Neuronal stem cell (in vitro differentiated cells): ENCODE measurements around the gene GPATCH2L.

ENCODE experiments used
- DNase-seq: peaks from one replicate; pipeline ENCODE4 v3.0.0-alpha.2; 2013; ENCODE audit warnings: low spot score
- H2AFZ ChIP-seq: one replicate; pipeline ENCODE4 v1.6.1; 2013; ENCODE audit warnings: mild to moderate bottlenecking, low read length, inconsistent platforms
- H2AK5ac ChIP-seq: 2 replicates; pipeline ENCODE4 v1.6.1; 2013; ENCODE audit warnings: low read depth, mild to moderate bottlenecking, inconsistent platforms, low read length, moderate library complexity, mixed read lengths
- H2BK120ac ChIP-seq: 2 replicates; pipeline ENCODE4 v1.6.1; 2013; ENCODE audit warnings: low read depth, mild to moderate bottlenecking, inconsistent platforms, low read length, moderate library complexity, mixed read lengths
- H2BK12ac ChIP-seq: one replicate; pipeline ENCODE4 v1.6.1; 2013; ENCODE audit warnings: low read length, inconsistent platforms
- H2BK15ac ChIP-seq: 2 replicates; pipeline ENCODE4 v1.6.1; 2013; ENCODE audit warnings: mild to moderate bottlenecking, low read length, inconsistent platforms, mixed read lengths
- H2BK5ac ChIP-seq: one replicate; pipeline ENCODE4 v1.6.1; 2013; ENCODE audit warnings: inconsistent platforms, mild to moderate bottlenecking, low read length, moderate library complexity
- H3K14ac ChIP-seq: one replicate; pipeline ENCODE4 v1.6.1; 2013; ENCODE audit warnings: low read length, inconsistent platforms
- H3K18ac ChIP-seq: 2 replicates; pipeline ENCODE4 v1.6.1; 2013; ENCODE audit warnings: low read length, inconsistent platforms
- H3K23ac ChIP-seq: 2 replicates; pipeline ENCODE4 v1.6.1; 2013; ENCODE audit warnings: low read depth, mild to moderate bottlenecking, mixed read lengths, low read length, inconsistent platforms; ENCODE audit not compliant: poor library complexity
- H3K27ac ChIP-seq: replicated peaks from 3 replicates; pipeline ENCODE4 v1.5.1; 2013; ENCODE audit warnings: low read length, inconsistent platforms
- H3K27me3 ChIP-seq, 3 experiments: 2 replicates each; pipeline ENCODE4 v1.6.1; 2013; ENCODE audit warnings: low read length in 3 of 3, mild to moderate bottlenecking in 2 of 3, inconsistent platforms in 1 of 3, low read depth in 1 of 3, mixed read lengths in 1 of 3, moderate library complexity in 1 of 3; ENCODE audit not compliant: control insufficient read depth in 3 of 3, insufficient read depth in 3 of 3
- H3K36me3 ChIP-seq, 2 donors: replicated peaks in 1 of 2; 2 replicates each; pipeline ENCODE4 v1.6.1; 2013; ENCODE audit warnings: low read length in 2 of 2; ENCODE audit not compliant: control insufficient read depth in 2 of 2, insufficient read depth in 2 of 2
- H3K4ac ChIP-seq: 2 replicates; pipeline ENCODE4 v1.6.1; 2013; ENCODE audit warnings: inconsistent platforms, mild to moderate bottlenecking, low read length, moderate library complexity
- H3K4me1 ChIP-seq, 2 donors: 1 replicate in 1 of 2; 2 replicates in 1 of 2; pipeline ENCODE4 v1.6.1; 2013; ENCODE audit warnings: low read length in 2 of 2, low read depth in 1 of 2; ENCODE audit not compliant: control insufficient read depth in 2 of 2, insufficient read depth in 1 of 2
- H3K4me2 ChIP-seq: one replicate; pipeline ENCODE4 v1.6.1; 2013; ENCODE audit warnings: mild to moderate bottlenecking, low read length, inconsistent platforms; ENCODE audit not compliant: insufficient read depth, poor library complexity, severe bottlenecking
- H3K4me3 ChIP-seq, 2 donors: 2 replicates each; pipeline ENCODE4 v1.5.1; 2013; ENCODE audit warnings: low read length in 2 of 2, mild to moderate bottlenecking in 2 of 2, inconsistent platforms in 1 of 2, moderate library complexity in 1 of 2
- H3K79me1 ChIP-seq: one replicate; pipeline ENCODE4 v1.6.1; 2013; ENCODE audit warnings: low read depth, mild to moderate bottlenecking, inconsistent platforms, low read length, moderate library complexity
- H3K9ac ChIP-seq: one replicate; pipeline ENCODE4 v1.6.1; 2013; ENCODE audit warnings: mild to moderate bottlenecking, low read depth, low read length, inconsistent platforms; ENCODE audit not compliant: poor library complexity
- H3K9me3 ChIP-seq, 2 donors: replicated peaks in 1 of 2; 2 replicates each; pipeline versions ENCODE3 to v1.6.1; 2013; ENCODE audit warnings: low read length in 2 of 2, mild to moderate bottlenecking in 2 of 2, inconsistent platforms in 1 of 2, low read depth in 1 of 2, mixed read lengths in 1 of 2, moderate library complexity in 1 of 2; ENCODE audit not compliant: control insufficient read depth in 2 of 2, insufficient read depth in 1 of 2
- H4K8ac ChIP-seq: one replicate; pipeline ENCODE4 v1.6.1; 2013; ENCODE audit warnings: low read depth, mild to moderate bottlenecking, inconsistent platforms, low read length, moderate library complexity
- H4K91ac ChIP-seq: one replicate; pipeline ENCODE4 v1.6.1; 2013; ENCODE audit warnings: low read length, low read depth, mild to moderate bottlenecking, inconsistent platforms; ENCODE audit not compliant: poor library complexity
- WGBS, 2 donors: extraction: QIAGEN DNeasy Blood & Tissue Kit; methylation state at CpG; one replicate each; pipeline ENCODE4 v1.1.7; 2013; ENCODE audit warnings: missing lambda C conversion rate in 2 of 2, mixed read lengths in 1 of 2; ENCODE audit not compliant: insufficient read length in 2 of 2, insufficient replicate concordance in 1 of 2; ENCODE audit errors: extremely low coverage in 2 of 2; 5-methylcytosine and 5-hydroxymethylcytosine counted together

The GPATCH2L gene

GRCh38 chr14:76219873-76220272, 68.2 kb downstream of the GPATCH2L start:
- no peak overlapping the region for H3K14ac ChIP-seq
- H3K27me3 ChIP-seq: no peaks in the 10 kb centered on the region
- H3K23ac ChIP-seq: no peak overlapping the region
- H3K9me3 ChIP-seq: peaks cover 0 to 5% of the 10 kb centered on the region in 2 donors
- no peaks in the 10 kb centered on the region for H3K79me1 ChIP-seq
- no peak overlapping the region for H3K18ac ChIP-seq
- H2BK5ac ChIP-seq: no peak overlapping the region
- DNase-seq: no peak
- no peaks in the 10 kb centered on the region for H3K36me3 ChIP-seq
- no peak overlapping the region for H2AFZ ChIP-seq
- WGBS, 2 donors: no CpG with 5 or more reads among the region's 3 CpGs
- no peak overlapping the region for H2AK5ac ChIP-seq
- H4K91ac ChIP-seq: no peak overlapping the region
- no peak overlapping the region for H3K9ac ChIP-seq
- no peak overlapping the region for H3K4me3 ChIP-seq
- no peaks in the 10 kb centered on the region for H3K4me1 ChIP-seq
- H2BK12ac ChIP-seq: no peak overlapping the region
- H3K27ac ChIP-seq: no peak overlapping the region
- no peak overlapping the region for H3K4ac ChIP-seq
- no peak overlapping the region for H3K4me2 ChIP-seq
- H4K8ac ChIP-seq: no peak overlapping the region
- H2BK15ac ChIP-seq: no peak overlapping the region
- no peak overlapping the region for H2BK120ac ChIP-seq

- no peak for DNase-seq
- H2BK120ac ChIP-seq: no peak overlapping the region
Measured at GRCh38 chr14:76227450-76228050, 75.8 kb downstream of the GPATCH2L start.

GRCh38 chr14:76228138-76228537, 76.4 kb downstream of the GPATCH2L start:
- H4K8ac ChIP-seq: no peak overlapping the region
- no peak overlapping the region for H2AFZ ChIP-seq
- H3K79me1 ChIP-seq: no peaks in the 10 kb centered on the region
- no peak overlapping the region for H3K4me2 ChIP-seq
- H3K27me3 ChIP-seq: no peaks in the 10 kb centered on the region
- no peaks in the 10 kb centered on the region for H3K36me3 ChIP-seq
- no peak overlapping the region for H2BK120ac ChIP-seq
- H3K23ac ChIP-seq: no peak overlapping the region
- no peak for DNase-seq
- H2BK5ac ChIP-seq: no peak overlapping the region
- peak overlapping the region; percentile 7 for H3K9ac ChIP-seq
- no peaks in the 10 kb centered on the region for H3K4me1 ChIP-seq
- no peak overlapping the region for H3K18ac ChIP-seq
- no peak overlapping the region for H3K27ac ChIP-seq
- H3K14ac ChIP-seq: no peak overlapping the region
- H3K9me3 ChIP-seq: peaks cover 0 to 7% of the 10 kb centered on the region in 2 donors
- no peak overlapping the region for H3K4me3 ChIP-seq
- H4K91ac ChIP-seq: no peak overlapping the region
- H2BK15ac ChIP-seq: no peak overlapping the region
- H2AK5ac ChIP-seq: no peak overlapping the region
- no peak overlapping the region for H2BK12ac ChIP-seq
- WGBS, 2 donors: no CpG with 5 or more reads among the region's 10 CpGs
- no peak overlapping the region for H3K4ac ChIP-seq

More at GRCh38 chr14:76227450-76228050, 75.8 kb downstream of the GPATCH2L start:
- Histone ChIP-seq H3K36me3 (no peaks in the 10 kb centered on the region), H3K4me3 (no peak overlapping the region), H2BK12ac (no peak overlapping the region), H2AFZ (no peak overlapping the region), H3K18ac (no peak overlapping the region), H2BK15ac (no peak overlapping the region), H3K4me1 (no peaks in the 10 kb centered on the region), H3K14ac (no peak overlapping the region), H3K9ac (no peak overlapping the region), H2BK5ac (no peak overlapping the region), H3K9me3 (peaks cover 0 to 7% of the 10 kb centered on the region in 2 donors), H3K23ac (no peak overlapping the region), H3K79me1 (no peaks in the 10 kb centered on the region), H3K27me3 (no peaks in the 10 kb centered on the region), H2AK5ac (no peak overlapping the region), H3K27ac (no peak overlapping the region), H3K4ac (no peak overlapping the region), H3K4me2 (no peak overlapping the region), H4K8ac (no peak overlapping the region), H4K91ac (no peak overlapping the region)
- no CpG with 5 or more reads among the region's 10 CpGs for WGBS, 2 donors

- H2BK5ac ChIP-seq: no peak overlapping the region
- H3K4me3 ChIP-seq: no peak overlapping the region
- no peak overlapping the region for H4K91ac ChIP-seq
- WGBS, 2 donors: 100% methylated on average over 1 of the region's 4 CpGs; no CpG with 5 or more reads in 1 of the 2 donors
- H3K4me1 ChIP-seq: peaks cover 2 to 4% of the 10 kb centered on the region in 2 donors
- no peak overlapping the region for H3K14ac ChIP-seq
- no peaks in the 10 kb centered on the region for H3K27me3 ChIP-seq
- no peak overlapping the region for H3K23ac ChIP-seq
- no peak for DNase-seq
- no peak overlapping the region for H4K8ac ChIP-seq
- no peaks in the 10 kb centered on the region for H3K9me3 ChIP-seq
- no peak overlapping the region for H3K27ac ChIP-seq
- H3K36me3 ChIP-seq: no peaks in the 10 kb centered on the region
- H3K79me1 ChIP-seq: no peaks in the 10 kb centered on the region
- no peak overlapping the region for H2BK12ac ChIP-seq
- no peak overlapping the region for H3K4me2 ChIP-seq
- H2BK120ac ChIP-seq: no peak overlapping the region
- H2BK15ac ChIP-seq: no peak overlapping the region
- no peak overlapping the region for H3K4ac ChIP-seq
- H2AK5ac ChIP-seq: no peak overlapping the region
- H2AFZ ChIP-seq: no peak overlapping the region
- H3K9ac ChIP-seq: no peak overlapping the region
- H3K18ac ChIP-seq: no peak overlapping the region
Measured at GRCh38 chr14:76232800-76233199, 81.1 kb downstream of the GPATCH2L start.
